Endothelial cell (in vitro differentiated cells): ENCODE results near the gene SCN1B. TPM values are rescaled to one million over a fixed set of nuclear protein-coding genes. Genes with fewer than 3 reads are reported as not detected.

Experiments
- DNase-seq: peaks from one replicate; pipeline ENCODE4 v3.0.0; 2021; ENCODE audit warnings: low spot score
- H3K27ac Mint-ChIP-seq: one replicate; pipeline ENCODE4 v1.8.0; 2021; ENCODE audit warnings: mixed read lengths, inconsistent platforms; ENCODE audit not compliant: unreplicated experiment
- H3K27me3 Mint-ChIP-seq: one replicate; pipeline ENCODE4 v1.8.0; 2021; ENCODE audit warnings: mild to moderate bottlenecking, moderate library complexity, mixed read lengths, inconsistent platforms; ENCODE audit not compliant: unreplicated experiment
- H3K36me3 Mint-ChIP-seq: one replicate; pipeline ENCODE4 v1.8.0; 2021; ENCODE audit warnings: mild to moderate bottlenecking, low read depth, mixed read lengths, inconsistent platforms; ENCODE audit not compliant: unreplicated experiment
- H3K4me1 Mint-ChIP-seq: one replicate; pipeline ENCODE4 v1.8.0; 2021; ENCODE audit warnings: mild to moderate bottlenecking, mixed read lengths, inconsistent platforms; ENCODE audit not compliant: unreplicated experiment
- H3K4me3 Mint-ChIP-seq: one replicate; pipeline ENCODE4 v1.8.0; 2021; ENCODE audit warnings: mild to moderate bottlenecking, mixed read lengths, inconsistent platforms; ENCODE audit not compliant: unreplicated experiment
- H3K9me3 Mint-ChIP-seq: one replicate; pipeline ENCODE4 v1.8.0; 2021; ENCODE audit warnings: mixed read lengths, inconsistent platforms; ENCODE audit not compliant: unreplicated experiment
- CTCF ChIP-seq: fragments of 200-600 bp; sonication (generic); IDR thresholded peaks from one replicate; pipeline ENCODE4 v1.5.0; 2021; ENCODE audit warnings: antibody characterized with exemption; ENCODE audit not compliant: unreplicated experiment
- total RNA-seq: library from RNA; stranded (reverse); fragmentation: NEBNext Ultra II Directional; extraction: Animal tissue kit (Norgen Biotek cat#: 25700); gene quantifications from one replicate; pipeline ENCODE4 v1.2.1, GENCODE V29; 2021; ENCODE audit not compliant: unreplicated experiment

SCN1B gene
- total RNA-seq, 1 donor from 2014 or later: 0.62 TPM

- no peaks in the 10 kb centered on the region for H3K9me3 Mint-ChIP-seq
- peaks cover 20% of the 10 kb centered on the region for H3K27me3 Mint-ChIP-seq
- no peak for TF ChIP-seq CTCF
- H3K4me1 Mint-ChIP-seq: peaks cover 4% of the 10 kb centered on the region
- peaks cover 54% of the 10 kb centered on the region for H3K36me3 Mint-ChIP-seq
- DNase-seq: no peak
- peak overlapping the region; percentile 25 for H3K4me3 Mint-ChIP-seq
- peak overlapping the region; percentile 86 for H3K27ac Mint-ChIP-seq
These were observed 12.8 kb upstream of the SCN1B start for GRCh38 chr19:35017507-35017906.

- Mint-ChIP-seq H3K27me3 (peaks cover 17% of the 10 kb centered on the region), H3K4me3 (peak overlapping the region; percentile 67), H3K36me3 (peaks cover 48% of the 10 kb centered on the region), H3K9me3 (no peaks in the 10 kb centered on the region), H3K4me1 (peaks cover 1% of the 10 kb centered on the region), H3K27ac (no peak overlapping the region)
- TF ChIP-seq CTCF: no peak
- DNase-seq: no peak
These were observed 11.9 kb upstream of the SCN1B start for GRCh38 chr19:35018379-35018778.

GRCh38 chr19:35019144-35019543, 11.1 kb upstream of the SCN1B start:
- Mint-ChIP-seq H3K36me3 (peaks cover 45% of the 10 kb centered on the region), H3K4me1 (no peaks in the 10 kb centered on the region), H3K9me3 (no peaks in the 10 kb centered on the region), H3K27me3 (peaks cover 18% of the 10 kb centered on the region), H3K4me3 (no peak overlapping the region), H3K27ac (no peak overlapping the region)
- TF ChIP-seq CTCF: no peak
- DNase-seq: no peak

- no peaks in the 10 kb centered on the region for H3K9me3 Mint-ChIP-seq
- H3K4me1 Mint-ChIP-seq: no peaks in the 10 kb centered on the region
- peaks cover 50% of the 10 kb centered on the region for H3K36me3 Mint-ChIP-seq
- H3K27me3 Mint-ChIP-seq: peaks cover 25% of the 10 kb centered on the region
- peak overlapping the region; percentile 73 for H3K4me3 Mint-ChIP-seq
- no peak for DNase-seq
- H3K27ac Mint-ChIP-seq: peak overlapping the region; percentile 72
- no peak for TF ChIP-seq CTCF
These were observed 9.3 kb upstream of the SCN1B start for GRCh38 chr19:35021016-35021415.

GRCh38 chr19:35021596-35021995, 8.7 kb upstream of the SCN1B start:
- H3K9me3 Mint-ChIP-seq: no peaks in the 10 kb centered on the region
- DNase-seq: no peak
- peaks cover 25% of the 10 kb centered on the region for H3K27me3 Mint-ChIP-seq
- no peaks in the 10 kb centered on the region for H3K4me1 Mint-ChIP-seq
- TF ChIP-seq CTCF: no peak
- peaks cover 50% of the 10 kb centered on the region for H3K36me3 Mint-ChIP-seq
- no peak overlapping the region for H3K4me3 Mint-ChIP-seq
- no peak overlapping the region for H3K27ac Mint-ChIP-seq
